ENCODE results near the gene PARVB. TPM values are rescaled to one million over a fixed set of nuclear protein-coding genes. Genes with fewer than 3 reads are reported as not detected.

PARVB gene
- total RNA-seq, 1 donor from 2014 or later: 12.7 TPM

DNA sequence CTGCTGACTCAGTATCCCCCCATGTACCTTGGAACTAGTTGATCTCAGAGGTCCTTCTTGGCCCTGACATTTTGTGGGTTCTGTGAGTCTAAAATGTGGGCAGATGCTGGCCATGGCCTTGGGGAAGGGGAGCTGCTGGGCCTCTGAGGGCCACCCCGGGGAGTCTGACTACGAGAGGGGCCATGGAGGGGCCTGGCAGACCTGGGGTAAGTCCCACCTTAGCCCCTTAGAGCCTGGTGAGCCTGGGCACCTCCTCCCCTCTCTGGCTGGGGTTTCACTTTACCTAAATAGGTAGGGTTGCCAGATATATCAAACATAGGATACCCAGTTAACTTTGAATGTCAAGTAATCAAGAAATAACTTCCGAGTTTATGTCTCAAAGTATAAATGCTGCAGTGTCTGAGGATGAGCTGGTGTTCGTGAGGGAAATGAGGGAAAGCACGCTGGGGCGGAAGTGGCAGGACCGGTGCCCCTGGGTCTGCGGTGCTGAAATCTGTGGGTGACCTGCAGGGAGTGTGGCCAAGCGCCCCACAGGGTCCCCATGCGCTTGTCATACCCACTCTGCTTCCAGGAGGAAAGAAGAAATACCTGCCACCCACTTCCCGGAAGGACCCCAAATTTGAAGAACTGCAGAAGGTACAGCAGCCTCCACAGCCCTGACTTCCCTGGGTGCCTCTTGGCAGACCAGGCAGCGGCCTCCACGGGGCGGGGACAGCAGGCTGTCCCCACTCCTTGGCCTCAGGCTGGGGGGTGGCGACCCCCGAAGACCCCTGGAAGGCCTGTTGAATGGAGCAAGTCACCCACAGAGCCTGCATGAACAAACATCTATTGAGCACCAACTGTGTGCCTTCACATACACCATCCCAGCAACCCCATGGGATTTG lies 161.4 kb downstream of the PARVB start:
- Histone ChIP-seq H3F3A (ENCODE audit: low read depth) (peaks cover 7% of the 10 kb centered on the region), H3K9ac (no peak overlapping the region), H3K27me3 (no peaks in the 10 kb centered on the region), H3K36me3 (no peaks in the 10 kb centered on the region), H4K20me1 (ENCODE audit: low read depth) (no peaks in the 10 kb centered on the region), H2AFZ (replicated peaks) (no peak overlapping the region), H3K4me1 (peaks cover 11% of the 10 kb centered on the region), H3K4me3 (no peak overlapping the region), H3K4me2 (no peak overlapping the region), H3K79me2 (ENCODE audit: low read depth) (no peaks in the 10 kb centered on the region), H3K27ac (no peak overlapping the region), H3K9me3 (ENCODE audit: low read depth) (no peaks in the 10 kb centered on the region)
- H3K4me3 Mint-ChIP-seq: no peak overlapping the region
- peaks cover 5% of the 10 kb centered on the region for H3K27me3 Mint-ChIP-seq (ENCODE audit: insufficient read depth, low read depth)
- H3K9me3 Mint-ChIP-seq: no peaks in the 10 kb centered on the region
- no peak overlapping the region for H3K27ac Mint-ChIP-seq
- DNase-seq (ENCODE audit: low spot score): no peak
- TF ChIP-seq EZH2phosphoT487 (IDR thresholded peaks at IDR 0.05): no peak
- TF ChIP-seq, protein P1, sequence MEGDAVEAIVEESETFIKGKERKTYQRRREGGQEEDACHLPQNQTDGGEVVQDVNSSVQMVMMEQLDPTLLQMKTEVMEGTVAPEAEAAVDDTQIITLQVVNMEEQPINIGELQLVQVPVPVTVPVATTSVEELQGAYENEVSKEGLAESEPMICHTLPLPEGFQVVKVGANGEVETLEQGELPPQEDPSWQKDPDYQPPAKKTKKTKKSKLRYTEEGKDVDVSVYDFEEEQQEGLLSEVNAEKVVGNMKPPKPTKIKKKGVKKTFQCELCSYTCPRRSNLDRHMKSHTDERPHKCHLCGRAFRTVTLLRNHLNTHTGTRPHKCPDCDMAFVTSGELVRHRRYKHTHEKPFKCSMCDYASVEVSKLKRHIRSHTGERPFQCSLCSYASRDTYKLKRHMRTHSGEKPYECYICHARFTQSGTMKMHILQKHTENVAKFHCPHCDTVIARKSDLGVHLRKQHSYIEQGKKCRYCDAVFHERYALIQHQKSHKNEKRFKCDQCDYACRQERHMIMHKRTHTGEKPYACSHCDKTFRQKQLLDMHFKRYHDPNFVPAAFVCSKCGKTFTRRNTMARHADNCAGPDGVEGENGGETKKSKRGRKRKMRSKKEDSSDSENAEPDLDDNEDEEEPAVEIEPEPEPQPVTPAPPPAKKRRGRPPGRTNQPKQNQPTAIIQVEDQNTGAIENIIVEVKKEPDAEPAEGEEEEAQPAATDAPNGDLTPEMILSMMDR (IDR thresholded peaks at IDR 0.05): no peak
- no peak for TF ChIP-seq EZH2 (IDR thresholded peaks at IDR 0.05)
- peaks cover 7% of the 10 kb centered on the region for H3K4me1 Mint-ChIP-seq
- no peaks in the 10 kb centered on the region for H3K36me3 Mint-ChIP-seq

DNA sequence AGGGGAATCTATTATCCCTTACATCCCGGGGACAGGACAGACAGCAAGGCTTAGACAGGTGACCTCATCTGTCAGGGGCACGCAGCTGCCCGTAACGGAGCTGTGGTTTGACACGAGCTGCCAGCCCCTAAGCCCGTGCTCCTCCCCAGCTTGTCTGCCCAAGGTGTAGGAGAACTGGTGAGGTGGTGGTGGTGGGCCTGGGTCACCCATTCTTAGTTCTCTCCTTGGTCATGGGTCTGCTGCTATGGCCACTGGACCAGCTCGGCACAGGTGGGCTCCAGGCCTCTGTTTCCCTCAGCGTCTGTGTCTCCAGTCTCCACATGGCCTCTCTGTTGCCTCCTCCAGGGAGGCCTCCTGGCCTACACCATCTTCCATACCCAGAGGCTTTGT lies 162.0 kb downstream of the PARVB start:
- Histone ChIP-seq H3F3A (ENCODE audit: low read depth) (peaks cover under 1% of the 10 kb centered on the region), H3K27me3 (no peaks in the 10 kb centered on the region), H3K4me1 (peaks cover 6% of the 10 kb centered on the region), H3K9me3 (ENCODE audit: low read depth) (no peaks in the 10 kb centered on the region), H3K27ac (no peak overlapping the region), H3K79me2 (ENCODE audit: low read depth) (no peaks in the 10 kb centered on the region), H3K4me3 (no peak overlapping the region), H3K36me3 (no peaks in the 10 kb centered on the region), H3K9ac (no peak overlapping the region), H4K20me1 (ENCODE audit: low read depth) (no peaks in the 10 kb centered on the region), H2AFZ (replicated peaks) (no peak overlapping the region), H3K4me2 (no peak overlapping the region)
- Mint-ChIP-seq H3K27me3 (ENCODE audit: insufficient read depth, low read depth) (peaks cover 2% of the 10 kb centered on the region), H3K4me3 (no peak overlapping the region), H3K4me1 (peaks cover under 1% of the 10 kb centered on the region), H3K36me3 (no peaks in the 10 kb centered on the region), H3K27ac (no peak overlapping the region), H3K9me3 (no peaks in the 10 kb centered on the region)
- TF ChIP-seq EZH2phosphoT487 (IDR thresholded peaks at IDR 0.05) (no peak), EZH2 (IDR thresholded peaks at IDR 0.05) (no peak)
- TF ChIP-seq, protein P1 (IDR thresholded peaks at IDR 0.05): no peak
- no peak for DNase-seq (ENCODE audit: low spot score)

DNA sequence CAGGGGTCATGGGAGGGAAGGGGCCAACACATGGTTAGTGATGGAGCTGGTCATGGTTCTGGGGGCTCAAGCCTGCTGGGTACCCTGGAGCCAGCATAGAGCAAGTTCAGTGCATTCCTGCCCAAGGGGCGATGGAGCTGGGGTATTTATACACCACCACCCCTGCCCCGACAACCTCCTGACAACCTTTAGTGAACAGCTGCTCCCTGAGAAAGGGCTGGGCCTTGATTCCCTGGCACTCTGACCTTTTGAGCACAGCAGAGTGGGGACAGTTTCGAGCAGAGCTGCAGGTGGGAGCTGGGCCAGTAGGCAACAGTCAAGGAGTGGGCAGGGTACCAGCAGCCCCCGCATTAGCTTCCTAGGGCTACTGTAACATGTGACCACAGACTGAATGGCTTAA lies 162.6 kb downstream of the PARVB start:
- H3K36me3 Mint-ChIP-seq: no peaks in the 10 kb centered on the region
- no peak overlapping the region for H3K4me3 Mint-ChIP-seq
- no peaks in the 10 kb centered on the region for H3K9me3 ChIP-seq (ENCODE audit: low read depth)
- H3K27ac ChIP-seq: no peak overlapping the region
- TF ChIP-seq, protein P1 (IDR thresholded peaks at IDR 0.05): no peak
- H4K20me1 ChIP-seq (ENCODE audit: low read depth): no peaks in the 10 kb centered on the region
- peaks cover under 1% of the 10 kb centered on the region for H3K4me1 ChIP-seq
- H3K9ac ChIP-seq: no peak overlapping the region
- no peaks in the 10 kb centered on the region for H3K36me3 ChIP-seq
- H3K27me3 ChIP-seq: no peaks in the 10 kb centered on the region
- H3F3A ChIP-seq (ENCODE audit: low read depth): no peaks in the 10 kb centered on the region
- peaks cover 2% of the 10 kb centered on the region for H3K4me1 Mint-ChIP-seq
- peaks cover 2% of the 10 kb centered on the region for H3K27me3 Mint-ChIP-seq (ENCODE audit: insufficient read depth, low read depth)
- DNase-seq (ENCODE audit: low spot score): no peak
- no peaks in the 10 kb centered on the region for H3K9me3 Mint-ChIP-seq
- no peak overlapping the region for H3K27ac Mint-ChIP-seq
- H3K79me2 ChIP-seq (ENCODE audit: low read depth): no peaks in the 10 kb centered on the region
- H3K4me2 ChIP-seq: no peak overlapping the region
- H2AFZ ChIP-seq (replicated peaks): no peak overlapping the region
- H3K4me3 ChIP-seq: no peak overlapping the region

All from neural progenitor cell (in vitro differentiated cells).